ENCODE measurements around the gene DNAJB6. TPM values are rescaled to one million over a fixed set of nuclear protein-coding genes. Genes with fewer than 3 reads are reported as not detected.
"Not testable (repeated sequence)": the region's sequence is repeated elsewhere in the genome, so short reads cannot be mapped to it uniquely, and the experiment has no call there.

DNAJB6 gene
- total RNA-seq, 1 experiment from 2014 or later = 137 TPM

GRCh38 chr7:157444843-157445135 lies 108.0 kb downstream of the DNAJB6 start:
- CTCF ChIA-PET = no interaction called here
- Mint-ChIP-seq H3K4me3 (ENCODE audit: low read depth, unreplicated experiment) (no peak overlapping the region), H3K27ac (ENCODE audit: unreplicated experiment) (no peak overlapping the region), H3K9me3 (ENCODE audit: low read depth, unreplicated experiment) (peaks cover 4% of the 10 kb centered on the region), H3K4me1 (ENCODE audit: low read depth, unreplicated experiment) (no peaks in the 10 kb centered on the region), H3K36me3 (ENCODE audit: insufficient read depth, unreplicated experiment) (peaks cover 8% of the 10 kb centered on the region), H3K27me3 (ENCODE audit: unreplicated experiment) (no peaks in the 10 kb centered on the region)
- no peak for DNase-seq
- no TSS peak for BruUV-seq (replicated peaks)
- no peak for TF ChIP-seq CTCF (IDR thresholded peaks at IDR 0.05; ENCODE audit: unreplicated experiment)
- intact Hi-C loops (cut with micrococcal nuclease; ENCODE audit: unreplicated experiment) = no loop called here

DNA sequence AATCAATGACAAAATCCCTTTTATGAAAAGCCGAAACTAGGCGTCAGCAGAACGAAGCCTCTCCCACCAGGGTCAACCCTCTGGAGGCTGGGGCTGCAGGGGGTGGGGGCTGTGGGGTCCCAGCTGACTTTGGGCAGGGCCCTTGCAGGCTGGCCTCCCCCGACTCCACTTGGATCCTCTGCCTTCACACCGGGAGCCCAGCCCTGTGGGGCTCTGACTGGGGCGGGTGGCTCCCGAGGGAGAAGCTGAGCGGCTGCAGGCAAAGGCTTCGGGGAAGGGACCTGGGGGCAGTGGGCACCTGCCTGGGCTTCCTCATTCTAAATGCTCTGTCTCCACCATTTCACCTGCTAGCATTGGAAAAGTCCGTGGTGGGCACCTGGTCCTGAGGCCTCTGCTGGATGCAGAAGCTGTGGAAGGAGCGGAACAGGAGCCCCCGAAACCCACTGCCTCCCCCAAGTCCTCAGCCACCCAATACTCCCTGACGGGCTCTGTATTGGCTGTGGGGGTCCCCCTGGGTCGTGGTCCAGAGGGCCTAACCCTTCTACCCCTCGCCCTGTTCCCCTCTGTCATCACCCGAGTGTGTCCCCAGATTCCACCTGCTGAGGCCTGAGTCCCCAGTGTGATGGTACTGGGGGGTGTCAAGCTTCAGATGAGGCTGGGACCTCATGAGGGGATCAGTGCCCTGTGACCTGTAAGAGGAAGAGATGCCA lies 108.6 kb downstream of the DNAJB6 start:
- no peak overlapping the region for H3K4me3 Mint-ChIP-seq (ENCODE audit: low read depth, unreplicated experiment)
- H3K4me1 Mint-ChIP-seq (ENCODE audit: low read depth, unreplicated experiment) = no peaks in the 10 kb centered on the region
- H3K27ac Mint-ChIP-seq (ENCODE audit: unreplicated experiment) = no peak overlapping the region
- DNase-seq = no peak
- no peaks in the 10 kb centered on the region for H3K27me3 Mint-ChIP-seq (ENCODE audit: unreplicated experiment)
- CTCF ChIA-PET = no interaction called here
- BruUV-seq (replicated peaks) = no TSS peak
- peaks cover 8% of the 10 kb centered on the region for H3K36me3 Mint-ChIP-seq (ENCODE audit: insufficient read depth, unreplicated experiment)
- H3K9me3 Mint-ChIP-seq (ENCODE audit: low read depth, unreplicated experiment) = no peaks in the 10 kb centered on the region
- TF ChIP-seq CTCF (IDR thresholded peaks at IDR 0.05; ENCODE audit: unreplicated experiment) = no peak
- intact Hi-C loops (cut with micrococcal nuclease; ENCODE audit: unreplicated experiment) = no loop called here

- CTCF ChIA-PET = no interaction called here
- peaks cover 4% of the 10 kb centered on the region for H3K27me3 Mint-ChIP-seq (ENCODE audit: unreplicated experiment)
- H3K27ac Mint-ChIP-seq (ENCODE audit: unreplicated experiment) = no peak overlapping the region
- intact Hi-C loops (cut with micrococcal nuclease; ENCODE audit: unreplicated experiment) = no loop called here
- no peak for DNase-seq
- no TSS peak for BruUV-seq (replicated peaks)
- no peak for TF ChIP-seq CTCF (IDR thresholded peaks at IDR 0.05; ENCODE audit: unreplicated experiment)
- no peaks in the 10 kb centered on the region for H3K4me1 Mint-ChIP-seq (ENCODE audit: low read depth, unreplicated experiment)
- H3K36me3 Mint-ChIP-seq (ENCODE audit: insufficient read depth, unreplicated experiment) = peaks cover 3% of the 10 kb centered on the region
- no peak overlapping the region for H3K4me3 Mint-ChIP-seq (ENCODE audit: low read depth, unreplicated experiment)
- no peaks in the 10 kb centered on the region for H3K9me3 Mint-ChIP-seq (ENCODE audit: low read depth, unreplicated experiment)
Measured at GRCh38 chr7:157445956-157446295, 109.1 kb downstream of the DNAJB6 start.

DNA sequence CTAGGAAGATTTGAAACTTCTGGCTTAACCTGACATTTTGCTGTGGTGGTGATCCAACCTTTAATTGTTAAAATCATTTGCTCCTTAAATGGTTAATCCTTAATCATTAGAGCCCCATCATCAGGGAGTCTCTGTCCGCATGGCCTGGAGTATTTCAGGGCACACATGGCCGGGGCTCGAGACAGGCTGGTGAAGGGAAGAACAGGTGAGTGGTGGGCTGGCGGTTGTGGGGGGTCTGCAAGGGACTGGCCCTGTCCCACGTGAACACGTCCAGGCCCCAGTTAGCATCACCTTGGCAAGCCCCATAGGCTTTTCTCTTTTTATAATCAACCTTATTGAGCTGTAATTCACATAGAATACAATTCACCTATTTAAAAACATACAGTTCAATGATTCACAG lies 109.5 kb downstream of the DNAJB6 start:
- BruUV-seq (replicated peaks) = no TSS peak
- H3K27me3 Mint-ChIP-seq (ENCODE audit: unreplicated experiment) = peaks cover 8% of the 10 kb centered on the region
- no peaks in the 10 kb centered on the region for H3K4me1 Mint-ChIP-seq (ENCODE audit: low read depth, unreplicated experiment)
- H3K36me3 Mint-ChIP-seq (ENCODE audit: insufficient read depth, unreplicated experiment) = no peaks in the 10 kb centered on the region
- DNase-seq = no peak
- intact Hi-C loops (cut with micrococcal nuclease; ENCODE audit: unreplicated experiment) = no loop called here
- H3K4me3 Mint-ChIP-seq (ENCODE audit: low read depth, unreplicated experiment) = no peak overlapping the region
- no peak for TF ChIP-seq CTCF (IDR thresholded peaks at IDR 0.05; ENCODE audit: unreplicated experiment)
- H3K9me3 Mint-ChIP-seq (ENCODE audit: low read depth, unreplicated experiment) = no peaks in the 10 kb centered on the region
- no peak overlapping the region for H3K27ac Mint-ChIP-seq (ENCODE audit: unreplicated experiment)
- CTCF ChIA-PET = no interaction called here

DNA sequence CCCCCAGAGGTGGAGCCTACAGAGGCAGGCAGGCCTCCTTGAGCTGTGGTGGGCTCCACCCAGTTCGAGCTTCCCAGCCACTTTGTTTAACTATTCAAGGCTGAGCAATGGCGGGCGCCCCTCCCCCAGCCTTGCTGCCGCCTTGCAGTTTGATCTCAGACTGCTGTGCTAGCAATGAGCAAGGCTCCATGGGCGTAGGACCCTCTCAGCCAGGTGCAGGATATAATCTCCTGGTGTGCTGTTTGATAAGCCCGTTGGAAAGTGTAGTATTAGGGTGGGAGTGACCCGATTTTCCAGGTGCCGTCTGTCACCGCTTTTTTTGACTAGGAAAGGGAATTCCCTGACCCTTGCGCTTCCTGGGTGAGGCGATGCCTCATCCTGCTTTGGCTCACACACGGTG lies 117.2 kb downstream of the DNAJB6 start:
- intact Hi-C loops (cut with micrococcal nuclease; ENCODE audit: unreplicated experiment); H3K4me3 Mint-ChIP-seq (ENCODE audit: low read depth, unreplicated experiment); BruUV-seq (replicated peaks); H3K9me3 Mint-ChIP-seq (ENCODE audit: low read depth, unreplicated experiment); H3K27ac Mint-ChIP-seq (ENCODE audit: unreplicated experiment); CTCF ChIA-PET; DNase-seq; H3K4me1 Mint-ChIP-seq (ENCODE audit: low read depth, unreplicated experiment); H3K36me3 Mint-ChIP-seq (ENCODE audit: insufficient read depth, unreplicated experiment): not testable (repeated sequence)
- H3K27me3 Mint-ChIP-seq (ENCODE audit: unreplicated experiment) = peaks cover 31% of the 10 kb centered on the region

Data from Calu3 (cell line).